Measurements from ENCODE around the gene SPATA20. TPM values are rescaled to one million over a fixed set of nuclear protein-coding genes. Genes with fewer than 3 reads are reported as not detected.

The SPATA20 gene
- total RNA-seq, 1 donor: 142 TPM

DNA sequence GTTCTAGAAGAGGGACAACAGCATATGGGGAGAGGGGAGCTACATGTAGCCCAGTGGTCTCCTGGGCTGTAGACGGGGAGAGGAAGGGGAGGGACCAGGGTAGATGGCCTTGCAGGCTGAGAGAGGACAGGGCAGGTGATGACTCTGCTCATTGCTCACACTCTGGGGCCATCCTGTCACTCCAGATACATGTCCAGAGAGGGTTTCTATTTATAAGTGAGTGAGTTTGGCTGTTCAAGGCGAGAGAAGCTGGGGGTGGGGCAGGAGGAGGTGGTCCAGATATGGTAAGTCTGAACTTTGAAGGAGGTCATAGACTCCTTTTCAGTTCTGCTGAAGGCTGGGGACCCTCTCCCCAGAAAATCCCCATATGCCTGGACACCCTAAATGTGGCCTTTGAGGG, 35.8 kb downstream of the SPATA20 start:
- Histone ChIP-seq H3K4me3 (ENCODE audit: insufficient read depth, low read length) (no peak overlapping the region), H4K20me1 (ENCODE audit: insufficient read depth, low read length) (no peaks in the 10 kb centered on the region), H3K27ac (ENCODE audit: low read depth, low read length) (no peak overlapping the region), H3K79me2 (ENCODE audit: insufficient read depth, low read length) (no peaks in the 10 kb centered on the region), H3K9me3 (ENCODE audit: low read depth, low read length) (no peaks in the 10 kb centered on the region), H3K36me3 (ENCODE audit: insufficient read depth, low read length) (no peaks in the 10 kb centered on the region), H3K27me3 (ENCODE audit: insufficient read depth, low read length) (peaks cover 34% of the 10 kb centered on the region), H3K4me2 (ENCODE audit: insufficient read depth, low read length) (no peak overlapping the region), H3K4me1 (ENCODE audit: insufficient read depth, low read length) (no peaks in the 10 kb centered on the region), H2AFZ (ENCODE audit: low read length) (no peak overlapping the region)
- TF ChIP-seq CTCF (IDR thresholded peaks at IDR 0.05; ENCODE audit: extremely low read depth, low read depth, low read length): no peak
- no peak for DNase-seq (ENCODE audit: insufficient read length, low spot score, missing footprints)

DNA sequence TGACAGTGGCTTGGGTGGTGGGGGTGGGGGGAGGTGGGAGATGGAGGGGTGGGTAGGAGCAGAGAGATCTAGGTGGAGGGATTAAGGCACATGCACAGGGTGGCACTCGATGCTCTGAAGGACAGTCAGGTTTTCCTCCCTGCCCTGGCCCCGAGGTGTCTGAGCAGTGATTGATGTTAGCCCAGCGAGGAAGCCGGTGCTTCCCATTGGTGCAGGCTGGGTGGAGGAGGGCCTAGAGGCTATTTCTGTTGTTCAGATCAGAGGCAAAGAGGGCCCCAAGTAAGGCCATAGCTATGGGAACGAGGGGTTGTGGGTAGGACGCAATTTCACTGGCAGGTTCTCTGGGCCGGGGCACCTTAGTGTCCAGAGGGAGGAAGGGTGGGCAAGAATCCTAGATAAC, 36.7 kb downstream of the SPATA20 start:
- DNase-seq (ENCODE audit: insufficient read length, low spot score, missing footprints): no peak
- H3K4me3 ChIP-seq (ENCODE audit: insufficient read depth, low read length): no peak overlapping the region

DNA sequence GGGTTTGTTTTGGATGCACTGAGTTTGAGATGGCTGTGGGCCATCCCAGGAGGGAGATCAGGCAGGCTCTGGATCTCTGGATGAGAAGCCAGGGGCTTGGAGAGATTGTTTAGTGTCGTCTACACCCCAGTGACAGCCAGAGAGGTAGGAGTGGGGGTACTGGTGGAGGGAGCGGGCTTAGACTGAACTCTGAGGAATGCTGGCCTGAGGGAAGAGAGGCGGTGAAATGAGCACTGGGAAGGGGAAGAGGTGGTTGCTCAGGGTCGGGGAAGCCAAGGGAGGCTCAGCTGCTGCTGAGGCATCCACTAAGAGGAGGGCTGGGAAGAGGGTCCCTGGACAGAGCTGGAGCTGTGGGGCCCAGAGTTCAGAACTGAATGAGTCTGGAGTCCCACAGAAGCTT, 37.1 kb downstream of the SPATA20 start:
- TF ChIP-seq CTCF (IDR thresholded peaks at IDR 0.05; ENCODE audit: extremely low read depth, low read depth, low read length): no peak
- peaks cover 34% of the 10 kb centered on the region for H3K27me3 ChIP-seq (ENCODE audit: insufficient read depth, low read length)
- no peak for DNase-seq (ENCODE audit: insufficient read length, low spot score, missing footprints)
- no peak overlapping the region for H3K4me2 ChIP-seq (ENCODE audit: insufficient read depth, low read length)
- no peaks in the 10 kb centered on the region for H3K79me2 ChIP-seq (ENCODE audit: insufficient read depth, low read length)
- H3K4me3 ChIP-seq (ENCODE audit: insufficient read depth, low read length): no peak overlapping the region
- no peak overlapping the region for H3K27ac ChIP-seq (ENCODE audit: low read depth, low read length)
- no peaks in the 10 kb centered on the region for H3K36me3 ChIP-seq (ENCODE audit: insufficient read depth, low read length)
- H4K20me1 ChIP-seq (ENCODE audit: insufficient read depth, low read length): no peaks in the 10 kb centered on the region
- H3K4me1 ChIP-seq (ENCODE audit: insufficient read depth, low read length): no peaks in the 10 kb centered on the region
- no peak overlapping the region for H2AFZ ChIP-seq (ENCODE audit: low read length)
- no peaks in the 10 kb centered on the region for H3K9me3 ChIP-seq (ENCODE audit: low read depth, low read length)

More for the DNA sequence above, 36.7 kb downstream of the SPATA20 start:
- no peaks in the 10 kb centered on the region for H4K20me1 ChIP-seq (ENCODE audit: insufficient read depth, low read length)
- no peak for TF ChIP-seq CTCF (IDR thresholded peaks at IDR 0.05; ENCODE audit: extremely low read depth, low read depth, low read length)
- no peak overlapping the region for H3K27ac ChIP-seq (ENCODE audit: low read depth, low read length)
- H3K27me3 ChIP-seq (ENCODE audit: insufficient read depth, low read length): peaks cover 34% of the 10 kb centered on the region
- H3K9me3 ChIP-seq (ENCODE audit: low read depth, low read length): no peaks in the 10 kb centered on the region
- H3K36me3 ChIP-seq (ENCODE audit: insufficient read depth, low read length): no peaks in the 10 kb centered on the region
- no peak overlapping the region for H3K4me2 ChIP-seq (ENCODE audit: insufficient read depth, low read length)
- no peaks in the 10 kb centered on the region for H3K4me1 ChIP-seq (ENCODE audit: insufficient read depth, low read length)
- H2AFZ ChIP-seq (ENCODE audit: low read length): no peak overlapping the region
- H3K79me2 ChIP-seq (ENCODE audit: insufficient read depth, low read length): no peaks in the 10 kb centered on the region

- Histone ChIP-seq H3K9me3 (ENCODE audit: low read depth, low read length) (no peaks in the 10 kb centered on the region), H3K27ac (ENCODE audit: low read depth, low read length) (no peak overlapping the region), H2AFZ (ENCODE audit: low read length) (no peak overlapping the region), H3K79me2 (ENCODE audit: insufficient read depth, low read length) (no peaks in the 10 kb centered on the region), H3K4me1 (ENCODE audit: insufficient read depth, low read length) (no peaks in the 10 kb centered on the region), H4K20me1 (ENCODE audit: insufficient read depth, low read length) (no peaks in the 10 kb centered on the region), H3K36me3 (ENCODE audit: insufficient read depth, low read length) (no peaks in the 10 kb centered on the region), H3K4me3 (ENCODE audit: insufficient read depth, low read length) (no peak overlapping the region), H3K4me2 (ENCODE audit: insufficient read depth, low read length) (no peak overlapping the region), H3K27me3 (ENCODE audit: insufficient read depth, low read length) (peaks cover 34% of the 10 kb centered on the region)
- DNase-seq (ENCODE audit: insufficient read length, low spot score, missing footprints): no peak
- TF ChIP-seq CTCF (IDR thresholded peaks at IDR 0.05; ENCODE audit: extremely low read depth, low read depth, low read length): no peak
These were observed 37.8 kb downstream of the SPATA20 start for GRCh38 chr17:50584749-50585148.
